ENCODE results near the gene WNT6.

Gene WNT6

GRCh38 chr2:218880102-218880858 is 20.7 kb downstream of the WNT6 start, which contains the start of gene WNT10A:
WNT10A (plus strand) TSS chr2:218880852; CDS start chr2:218880996, 144 bp downstream.
- H3K4me3 ChIP-seq (ENCODE audit: low read depth, low read length) = no peak within 1 kb of the TSS
- in situ Hi-C loops (cut with HindIII; ENCODE audit: low sequenced_read_pairs) = no loop called here
- DNase-seq (ENCODE audit: low read depth, low spot score) = no peak
- TF ChIP-seq CTCF (IDR thresholded peaks at IDR 0.05; ENCODE audit: low read depth, low read length) = no peak

GRCh38 chr2:218880859-218881594 is 21.4 kb downstream of the WNT6 start:
- TF ChIP-seq CTCF (IDR thresholded peaks at IDR 0.05; ENCODE audit: low read depth, low read length) = no peak
- no peak for DNase-seq (ENCODE audit: low read depth, low spot score)
- H3K4me3 ChIP-seq (ENCODE audit: low read depth, low read length) = no peak overlapping the region
- in situ Hi-C loops (cut with HindIII; ENCODE audit: low sequenced_read_pairs) = no loop called here

GRCh38 chr2:218881744-218882460 is 22.3 kb downstream of the WNT6 start:
- no peak for TF ChIP-seq CTCF (IDR thresholded peaks at IDR 0.05; ENCODE audit: low read depth, low read length)
- in situ Hi-C loops (cut with HindIII; ENCODE audit: low sequenced_read_pairs) = no loop called here
- H3K4me3 ChIP-seq (ENCODE audit: low read depth, low read length) = no peak overlapping the region
- no peak for DNase-seq (ENCODE audit: low read depth, low spot score)

GRCh38 chr2:218882461-218882816 is 22.8 kb downstream of the WNT6 start:
- in situ Hi-C loops (cut with HindIII; ENCODE audit: low sequenced_read_pairs) = no loop called here
- no peak for TF ChIP-seq CTCF (IDR thresholded peaks at IDR 0.05; ENCODE audit: low read depth, low read length)
- H3K4me3 ChIP-seq (ENCODE audit: low read depth, low read length) = no peak overlapping the region
- DNase-seq (ENCODE audit: low read depth, low spot score) = no peak

- DNase-seq (ENCODE audit: low read depth, low spot score) = no peak
- no peak for TF ChIP-seq CTCF (IDR thresholded peaks at IDR 0.05; ENCODE audit: low read depth, low read length)
- in situ Hi-C loops (cut with HindIII; ENCODE audit: low sequenced_read_pairs) = no loop called here
- H3K4me3 ChIP-seq (ENCODE audit: low read depth, low read length) = no peak overlapping the region
Observed at GRCh38 chr2:218882866-218883366, 23.3 kb downstream of the WNT6 start.

Data from astrocyte of the spinal cord (primary cell).